ENCODE results near the gene SLBP.

Gene SLBP

GRCh38 chr4:1653776-1654175 is 58.3 kb downstream of the SLBP start:
- in situ Hi-C loops (cut with HindIII; ENCODE audit: low pct_ligation_motif_present, low sequenced_read_pairs): no loop called here
- Histone ChIP-seq H3K4me3 (ENCODE audit: low read depth, low read length) (no peak overlapping the region), H3K36me3 (replicated peaks) (no peaks in the 10 kb centered on the region), H3K27ac (no peak overlapping the region), H3K27me3 (replicated peaks) (no peaks in the 10 kb centered on the region)
- no peak for TF ChIP-seq CTCF (IDR thresholded peaks at IDR 0.05; ENCODE audit: low read depth, low read length, missing control alignments)
- DNase-seq: no peak

- Histone ChIP-seq H3K36me3 (replicated peaks) (no peaks in the 10 kb centered on the region), H3K27ac (no peak overlapping the region), H3K4me3 (ENCODE audit: low read depth, low read length) (no peak overlapping the region), H3K27me3 (replicated peaks) (no peaks in the 10 kb centered on the region)
- in situ Hi-C loops (cut with HindIII; ENCODE audit: low pct_ligation_motif_present, low sequenced_read_pairs): no loop called here
- DNase-seq: no peak
- no peak for TF ChIP-seq CTCF (IDR thresholded peaks at IDR 0.05; ENCODE audit: low read depth, low read length, missing control alignments)
These were observed 60.0 kb downstream of the SLBP start for GRCh38 chr4:1652088-1652487.

GRCh38 chr4:1651609-1652008 is 60.5 kb downstream of the SLBP start:
- no peak for DNase-seq
- no peaks in the 10 kb centered on the region for H3K27me3 ChIP-seq (replicated peaks)
- no peak overlapping the region for H3K27ac ChIP-seq
- no peak for TF ChIP-seq CTCF (IDR thresholded peaks at IDR 0.05; ENCODE audit: low read depth, low read length, missing control alignments)
- in situ Hi-C loops (cut with HindIII; ENCODE audit: low pct_ligation_motif_present, low sequenced_read_pairs): no loop called here
- H3K36me3 ChIP-seq (replicated peaks): no peaks in the 10 kb centered on the region
- H3K4me3 ChIP-seq (ENCODE audit: low read depth, low read length): no peak overlapping the region

- TF ChIP-seq CTCF (IDR thresholded peaks at IDR 0.05; ENCODE audit: low read depth, low read length, missing control alignments): no peak
- Histone ChIP-seq H3K27ac (no peak overlapping the region), H3K27me3 (replicated peaks) (no peaks in the 10 kb centered on the region), H3K4me3 (ENCODE audit: low read depth, low read length) (no peak overlapping the region), H3K36me3 (replicated peaks) (no peaks in the 10 kb centered on the region)
- DNase-seq: no peak
- in situ Hi-C loops (cut with HindIII; ENCODE audit: low pct_ligation_motif_present, low sequenced_read_pairs): no loop called here
These were observed 63.2 kb downstream of the SLBP start for GRCh38 chr4:1648962-1649361.

GRCh38 chr4:1647432-1647831 is 64.7 kb downstream of the SLBP start:
- no peaks in the 10 kb centered on the region for H3K27me3 ChIP-seq (replicated peaks)
- in situ Hi-C loops (cut with HindIII; ENCODE audit: low pct_ligation_motif_present, low sequenced_read_pairs): no loop called here
- no peak overlapping the region for H3K4me3 ChIP-seq (ENCODE audit: low read depth, low read length)
- no peak overlapping the region for H3K27ac ChIP-seq
- TF ChIP-seq CTCF (IDR thresholded peaks at IDR 0.05; ENCODE audit: low read depth, low read length, missing control alignments): no peak
- no peak for DNase-seq
- H3K36me3 ChIP-seq (replicated peaks): no peaks in the 10 kb centered on the region

- no peak for DNase-seq
- in situ Hi-C loops (cut with HindIII; ENCODE audit: low pct_ligation_motif_present, low sequenced_read_pairs): no loop called here
These were observed 65.4 kb downstream of the SLBP start for GRCh38 chr4:1646690-1647089.

More at GRCh38 chr4:1646690-1647089, 65.4 kb downstream of the SLBP start:
- no peak overlapping the region for H3K27ac ChIP-seq
- H3K27me3 ChIP-seq (replicated peaks): no peaks in the 10 kb centered on the region
- H3K36me3 ChIP-seq (replicated peaks): no peaks in the 10 kb centered on the region
- no peak overlapping the region for H3K4me3 ChIP-seq (ENCODE audit: low read depth, low read length)
- TF ChIP-seq CTCF (IDR thresholded peaks at IDR 0.05; ENCODE audit: low read depth, low read length, missing control alignments): no peak
